Neural progenitor cell (in vitro differentiated cells): ENCODE data around the gene FBXO17. TPM values are rescaled to one million over a fixed set of nuclear protein-coding genes. Genes with fewer than 3 reads are reported as not detected.

Source experiments
- DNase-seq: peaks from one replicate; pipeline ENCODE4 v3.0.0-alpha.2; 2016; ENCODE audit warnings: low spot score
- H2AFZ ChIP-seq: fragments of 200-600 bp; sonication (generic); replicated peaks from 2 replicates; pipeline ENCODE4 v1.6.1; 2016; ENCODE audit warnings: antibody characterized with exemption
- H3F3A ChIP-seq: fragments of 200-600 bp; sonication (generic); 2 replicates; pipeline ENCODE4 v1.6.1; 2016; ENCODE audit warnings: antibody characterized with exemption, low read depth
- H3K27ac ChIP-seq: fragments of 200-600 bp; sonication (generic); 2 replicates; pipeline ENCODE4 v1.5.1; 2016; ENCODE audit warnings: mild to moderate bottlenecking
- H3K27me3 ChIP-seq: fragments of 200-600 bp; sonication (generic); 2 replicates; pipeline ENCODE4 v1.6.1; 2016; ENCODE audit warnings: mild to moderate bottlenecking, moderate library complexity
- H3K36me3 ChIP-seq: fragments of 200-600 bp; sonication (generic); 2 replicates; pipeline ENCODE4 v1.5.1; 2016
- H3K4me1 ChIP-seq: fragments of 200-600 bp; sonication (generic); 2 replicates; pipeline ENCODE4 v1.6.1; 2016; ENCODE audit warnings: mixed run types
- H3K4me2 ChIP-seq: fragments of 200-600 bp; sonication (generic); 2 replicates; pipeline ENCODE4 v1.6.1; 2016
- H3K4me3 ChIP-seq: fragments of 200-600 bp; sonication (generic); 2 replicates; pipeline ENCODE4 v1.5.1; 2016
- H3K79me2 ChIP-seq: fragments of 200-600 bp; sonication (generic); 2 replicates; pipeline ENCODE4 v1.6.1; 2016; ENCODE audit warnings: low read depth
- H3K9ac ChIP-seq: fragments of 200-600 bp; sonication (generic); 2 replicates; pipeline ENCODE4 v1.6.1; 2016
- H3K9me3 ChIP-seq: fragments of 200-600 bp; sonication (generic); 2 replicates; pipeline ENCODE4 v1.5.1; 2016; ENCODE audit warnings: low read depth
- H4K20me1 ChIP-seq: fragments of 200-600 bp; sonication (generic); 2 replicates; pipeline ENCODE4 v1.6.1; 2016; ENCODE audit warnings: low read depth
- H3K27ac Mint-ChIP-seq: 3 replicates; pipeline ENCODE4 v1.8.0; 2021; ENCODE audit warnings: mixed read lengths
- H3K27me3 Mint-ChIP-seq: 2 replicates; pipeline ENCODE4 v1.8.0; 2022; ENCODE audit warnings: low read depth, mild to moderate bottlenecking, inconsistent platforms, moderate library complexity, mixed read lengths; ENCODE audit not compliant: insufficient read depth
- H3K36me3 Mint-ChIP-seq: 3 replicates; pipeline ENCODE4 v1.8.0; 2021; ENCODE audit warnings: mixed read lengths
- H3K4me1 Mint-ChIP-seq: 3 replicates; pipeline ENCODE4 v1.8.0; 2021; ENCODE audit warnings: mixed read lengths
- H3K4me3 Mint-ChIP-seq: 3 replicates; pipeline ENCODE4 v1.8.0; 2021; ENCODE audit warnings: mild to moderate bottlenecking, moderate library complexity, mixed read lengths
- H3K9me3 Mint-ChIP-seq: 3 replicates; pipeline ENCODE4 v1.8.0; 2020; ENCODE audit warnings: mixed read lengths
- CTCF ChIP-seq: fragments of 200-600 bp; sonication (generic); IDR thresholded peaks from 2 replicates; pipeline ENCODE4 v1.5.1; 2017; ENCODE audit warnings: antibody characterized with exemption, mild to moderate bottlenecking
- EZH2 ChIP-seq: fragments of 200-600 bp; sonication (generic); IDR thresholded peaks from 2 replicates; pipeline ENCODE4 v1.6.1; 2017; ENCODE audit warnings: antibody characterized with exemption, mild to moderate bottlenecking, moderate library complexity
- EZH2phosphoT487 ChIP-seq: fragments of 200-600 bp; sonication (generic); IDR thresholded peaks from 2 replicates; pipeline ENCODE4 v1.6.1; 2017; ENCODE audit warnings: antibody characterized with exemption
- total RNA-seq: library from RNA; depleted of rRNA; stranded (reverse); fragments of >200 nt; gene quantifications from 2 replicates; pipeline ENCODE4 v1.2.3, GENCODE V29; 2015; ENCODE audit warnings: low replicate concordance

The FBXO17 gene
- total RNA-seq, 1 donor from 2014 or later, result 8.3 TPM

GRCh38 chr19:38939957-38940356 is 35.6 kb downstream of the FBXO17 start:
- H3K4me3 Mint-ChIP-seq, result no peak overlapping the region
- H2AFZ ChIP-seq, result no peak overlapping the region
- no peaks in the 10 kb centered on the region for H3K27me3 ChIP-seq
- H3K9ac ChIP-seq, result no peak overlapping the region
- peaks cover 7% of the 10 kb centered on the region for H3K27me3 Mint-ChIP-seq
- peaks cover 13% of the 10 kb centered on the region for H3K4me1 Mint-ChIP-seq
- no peak overlapping the region for H3K4me3 ChIP-seq
- no peak overlapping the region for H3K27ac Mint-ChIP-seq
- H3K4me1 ChIP-seq, result peaks cover 15% of the 10 kb centered on the region
- no peak for DNase-seq
- H3K36me3 Mint-ChIP-seq, result peaks cover 18% of the 10 kb centered on the region
- TF ChIP-seq CTCF, result no peak
- H3K27ac ChIP-seq, result no peak overlapping the region
- H3K9me3 Mint-ChIP-seq, result no peaks in the 10 kb centered on the region
- H3K9me3 ChIP-seq, result no peaks in the 10 kb centered on the region
- H4K20me1 ChIP-seq, result no peaks in the 10 kb centered on the region
- no peaks in the 10 kb centered on the region for H3K79me2 ChIP-seq
- H3F3A ChIP-seq, result peaks cover 3% of the 10 kb centered on the region
- peak overlapping the region; percentile 13 for H3K4me2 ChIP-seq
- H3K36me3 ChIP-seq, result no peaks in the 10 kb centered on the region

GRCh38 chr19:38933544-38933943 is 42.0 kb downstream of the FBXO17 start:
- Histone ChIP-seq H3K79me2 (peaks cover 33% of the 10 kb centered on the region), H3K36me3 (no peaks in the 10 kb centered on the region), H3F3A (no peaks in the 10 kb centered on the region), H3K27ac (no peak overlapping the region), H4K20me1 (no peaks in the 10 kb centered on the region), H3K4me1 (peaks cover 10% of the 10 kb centered on the region), H3K4me2 (no peak overlapping the region), H2AFZ (no peak overlapping the region), H3K27me3 (no peaks in the 10 kb centered on the region), H3K4me3 (no peak overlapping the region), H3K9me3 (no peaks in the 10 kb centered on the region), H3K9ac (no peak overlapping the region)
- no peak for DNase-seq
- Mint-ChIP-seq H3K27ac (no peak overlapping the region), H3K27me3 (peaks cover 2% of the 10 kb centered on the region), H3K4me3 (no peak overlapping the region), H3K9me3 (peaks cover 6% of the 10 kb centered on the region), H3K36me3 (peaks cover 18% of the 10 kb centered on the region), H3K4me1 (peaks cover 19% of the 10 kb centered on the region)
- TF ChIP-seq EZH2phosphoT487, result no peak
- no peak for TF ChIP-seq EZH2
- no peak for TF ChIP-seq CTCF

GRCh38 chr19:38932425-38933179 is 42.9 kb downstream of the FBXO17 start:
- peaks cover 18% of the 10 kb centered on the region for H3K36me3 Mint-ChIP-seq
- no peak overlapping the region for H3K27ac Mint-ChIP-seq
- peaks cover 2% of the 10 kb centered on the region for H3K27me3 Mint-ChIP-seq

More at GRCh38 chr19:38932425-38933179, 42.9 kb downstream of the FBXO17 start:
- no peaks in the 10 kb centered on the region for H4K20me1 ChIP-seq
- H3K9me3 ChIP-seq, result no peaks in the 10 kb centered on the region
- no peaks in the 10 kb centered on the region for H3F3A ChIP-seq
- H3K79me2 ChIP-seq, result peaks cover 42% of the 10 kb centered on the region
- peaks cover 19% of the 10 kb centered on the region for H3K4me1 Mint-ChIP-seq
- peak; percentile 62 for DNase-seq
- H3K4me1 ChIP-seq, result peaks cover 9% of the 10 kb centered on the region
- no peaks in the 10 kb centered on the region for H3K27me3 ChIP-seq
- peak overlapping the region; percentile 72 for H3K4me3 Mint-ChIP-seq
- no peaks in the 10 kb centered on the region for H3K36me3 ChIP-seq
- no peak overlapping the region for H3K4me3 ChIP-seq
- TF ChIP-seq CTCF, result peak; percentile 42
- TF ChIP-seq EZH2phosphoT487, result no peak
- H3K27ac ChIP-seq, result no peak overlapping the region
- peaks cover 6% of the 10 kb centered on the region for H3K9me3 Mint-ChIP-seq
- no peak overlapping the region for H3K9ac ChIP-seq
- no peak overlapping the region for H2AFZ ChIP-seq
- no peak overlapping the region for H3K4me2 ChIP-seq
